PFSK-1 (cell line): ENCODE measurements around the gene ISL2. TPM values are rescaled to one million over a fixed set of nuclear protein-coding genes. Genes with fewer than 3 reads are reported as not detected.
A peak's percentile ranks its signal among the peaks of the same experiment; 100 is the strongest.

Experiments
- FOXP2 ChIP-seq: optimal IDR thresholded peaks from 2 replicates; pipeline ENCODE3; 2011; ENCODE audit warnings: borderline replicate concordance, control low read depth, inconsistent platforms; ENCODE audit not compliant: insufficient read depth; ENCODE audit errors: extremely low read length, extremely low read depth
- POLR2AphosphoS5 ChIP-seq: IDR thresholded peaks from 2 replicates; pipeline ENCODE4 v1.6.1; 2012; ENCODE audit warnings: low read depth, mild to moderate bottlenecking, control low read depth, low read length, moderate library complexity
- REST ChIP-seq, 2 experiments: IDR thresholded peaks; 2 replicates each; pipeline versions ENCODE4 v1.6.1 to v1.8.0; 2011 to 2012; ENCODE audit warnings: low read depth in 2 of 2, low read length in 2 of 2, control low read depth in 1 of 2, inconsistent platforms in 1 of 2, mild to moderate bottlenecking in 1 of 2, moderate library complexity in 1 of 2; ENCODE audit not compliant: insufficient read depth in 1 of 2
- SIN3A ChIP-seq: IDR thresholded peaks from 2 replicates; pipeline ENCODE4 v1.6.1; 2012; ENCODE audit warnings: mild to moderate bottlenecking, low read length, moderate library complexity, borderline replicate concordance; ENCODE audit not compliant: insufficient read depth
- TAF1 ChIP-seq: IDR thresholded peaks from 2 replicates; pipeline ENCODE4 v1.6.1; 2012; ENCODE audit warnings: low read length, control low read depth, borderline replicate concordance; ENCODE audit not compliant: insufficient read depth
- polyA plus RNA-seq: library from polyadenylated mRNA; unstranded; fragments of >200 nt; gene quantifications from one replicate; pipeline ENCODE4 v1.2.1, GENCODE V29; 2012; ENCODE audit warnings: low read depth, missing spikeins; ENCODE audit not compliant: insufficient read length

ISL2 gene
- polyA plus RNA-seq, result 18.7 TPM

- TF ChIP-seq REST (IDR thresholded peaks at IDR 0.05; ENCODE audit: insufficient read depth in 1 of 2, low read depth in 2 of 2, low read length in 2 of 2) (peak; percentile 20 to 29; a peak in 1 of 4 replicates), TAF1 (peak; percentile 54; the same call in 1 of the 2 replicates), SIN3A (peak; percentile 68; the same call in 1 of the 2 replicates), POLR2AphosphoS5 (peak; percentile 96), FOXP2 (peak; percentile 91)
These were observed at the start of gene ISL2 for GRCh38 chr15:76336254-76337058. TSS of gene ISL2 (plus strand) at chr15:76336773. CDS start at chr15:76336884, 111 bp downstream.

- TF ChIP-seq POLR2AphosphoS5, result no peak
These were observed 47.0 kb upstream of the ISL2 start for GRCh38 chr15:76289582-76289981.

- no peak for TF ChIP-seq REST (IDR thresholded peaks at IDR 0.05; ENCODE audit: insufficient read depth in 1 of 2, low read depth in 2 of 2, low read length in 2 of 2)
- no peak for TF ChIP-seq POLR2AphosphoS5
- no peak for TF ChIP-seq TAF1
- no peak for TF ChIP-seq SIN3A
- TF ChIP-seq FOXP2, result no peak
These were observed 43.2 kb upstream of the ISL2 start for GRCh38 chr15:76293361-76293760.

- TF ChIP-seq REST (IDR thresholded peaks at IDR 0.05; ENCODE audit: insufficient read depth in 1 of 2, low read depth in 2 of 2, low read length in 2 of 2) (no peak), TAF1 (no peak), FOXP2 (no peak), POLR2AphosphoS5 (no peak), SIN3A (no peak)
These were observed 39.7 kb upstream of the ISL2 start for GRCh38 chr15:76296849-76297248.

GRCh38 chr15:76298986-76299385 is 37.6 kb upstream of the ISL2 start:
- TF ChIP-seq TAF1 (no peak), POLR2AphosphoS5 (no peak), REST (IDR thresholded peaks at IDR 0.05; ENCODE audit: insufficient read depth in 1 of 2, low read depth in 2 of 2, low read length in 2 of 2) (no peak), SIN3A (no peak), FOXP2 (no peak)
